K562 (cell line): ENCODE results near the gene FDX2. TPM values are rescaled to one million over a fixed set of nuclear protein-coding genes. Genes with fewer than 3 reads are reported as not detected.
A peak's percentile ranks its signal among the peaks of the same experiment; 100 is the strongest.

Experiments used
- CTBP1 ChIP-seq: fragments of 450-650 bp; IDR thresholded peaks from 2 replicates; pipeline ENCODE4 v1.6.1; 2016; ENCODE audit warnings: borderline replicate concordance
- DIDO1 ChIP-seq: fragments of 450-650 bp; IDR thresholded peaks from 2 replicates; pipeline ENCODE4 v1.6.1; 2016; ENCODE audit warnings: low read depth, missing biosample characterization, missing genetic modification characterization
- KLF13 ChIP-seq: fragments of 450-650 bp; IDR thresholded peaks from 2 replicates; pipeline ENCODE4 v1.6.1; 2016; ENCODE audit warnings: missing genetic modification characterization, low read depth, mild to moderate bottlenecking, missing compliant biosample characterization, moderate library complexity, borderline replicate concordance
- MTA1 ChIP-seq: fragments of 450-650 bp; IDR thresholded peaks from 2 replicates; pipeline ENCODE4 v1.6.1; 2017; ENCODE audit warnings: borderline replicate concordance
- PCBP2 ChIP-seq: fragments of 200-400 bp; formaldehyde crosslinking; IDR thresholded peaks from 2 replicates; pipeline ENCODE4 v1.6.1; 2018; ENCODE audit warnings: low read length, low read depth, mild to moderate bottlenecking, moderate library complexity; ENCODE audit not compliant: poor library complexity, severe bottlenecking
- POLR2AphosphoS5 ChIP-seq: IDR thresholded peaks from 2 replicates; pipeline ENCODE4 v1.6.1; 2011; ENCODE audit warnings: mild to moderate bottlenecking, low read depth, low read length, moderate library complexity; ENCODE audit not compliant: control insufficient read depth, insufficient read depth
- XRCC5 ChIP-seq: fragments of 200-400 bp; formaldehyde crosslinking; IDR thresholded peaks from 2 replicates; pipeline ENCODE4 v1.6.1; 2017; ENCODE audit warnings: low read depth, mild to moderate bottlenecking, low read length
- ZNF511 ChIP-seq: sonication (generic); formaldehyde crosslinking; IDR thresholded peaks from 2 replicates; pipeline ENCODE4 v1.8.0; 2022; ENCODE audit warnings: mild to moderate bottlenecking, missing genetic modification reagents
- ZNF707 ChIP-seq: fragments of 250-450 bp; sonication (Bioruptor Pico); conservative IDR thresholded peaks from 2 replicates; pipeline ENCODE4 v1.8.0; 2022; ENCODE audit warnings: inconsistent platforms, mild to moderate bottlenecking, moderate library complexity
- polyA plus RNA-seq, 8 experiments: library from polyadenylated mRNA; depleted of rRNA in 4 of 8; stranded (reverse) in 5 of 8; unstranded in 3 of 8; fragments of >200 nt; fragmentation: Nextera tagmentation in 2 of 8; fragmentation: Illumina TruSeq in 1 of 8; extraction: Ambion mirVana in 2 of 8; extraction: Trizol in 1 of 8; gene quantifications; 2 replicates each; pipeline versions ENCODE4 v1.2.1 to v1.2.3, GENCODE V29; 2011 to 2014; ENCODE audit warnings: inconsistent platforms in 1 of 8, missing spikeins in 1 of 8
- total RNA-seq, 7 experiments: library from RNA; depleted of rRNA in 6 of 7; stranded (reverse); fragments of >200 nt in 6 of 7; fragmentation: Illumina TruSeq in 2 of 7; extraction: Trizol in 2 of 7; gene quantifications; 2 replicates each; pipeline versions ENCODE4 v1.2.1 to v1.2.3, GENCODE V29; 2011 to 2021; ENCODE audit warnings: low replicate concordance in 1 of 7
- TF ChIP-seq, protein P1 (sequence below), 2 experiments: fragments of 450-650 bp; formaldehyde crosslinking in 1 of 2; IDR thresholded peaks; 2 replicates each; pipeline versions ENCODE4 v1.4.0 to v1.6.1; 2014 to 2020; ENCODE audit warnings: mild to moderate bottlenecking in 2 of 2, borderline replicate concordance in 1 of 2, low read depth in 1 of 2
- TF ChIP-seq, protein P2 (sequence below): sonication (generic); formaldehyde crosslinking; IDR thresholded peaks from 2 replicates; pipeline ENCODE4 v1.8.1; 2023; ENCODE audit warnings: missing genetic modification reagents, mild to moderate bottlenecking, borderline replicate concordance

The FDX2 gene
- total and polyA plus RNA-seq, 9 of the 15 experiments (the other 6 are each of a cell fraction or from before 2014, with no cell fraction given), result 2.5 to 49.8 (median 29.7) TPM

DNA sequence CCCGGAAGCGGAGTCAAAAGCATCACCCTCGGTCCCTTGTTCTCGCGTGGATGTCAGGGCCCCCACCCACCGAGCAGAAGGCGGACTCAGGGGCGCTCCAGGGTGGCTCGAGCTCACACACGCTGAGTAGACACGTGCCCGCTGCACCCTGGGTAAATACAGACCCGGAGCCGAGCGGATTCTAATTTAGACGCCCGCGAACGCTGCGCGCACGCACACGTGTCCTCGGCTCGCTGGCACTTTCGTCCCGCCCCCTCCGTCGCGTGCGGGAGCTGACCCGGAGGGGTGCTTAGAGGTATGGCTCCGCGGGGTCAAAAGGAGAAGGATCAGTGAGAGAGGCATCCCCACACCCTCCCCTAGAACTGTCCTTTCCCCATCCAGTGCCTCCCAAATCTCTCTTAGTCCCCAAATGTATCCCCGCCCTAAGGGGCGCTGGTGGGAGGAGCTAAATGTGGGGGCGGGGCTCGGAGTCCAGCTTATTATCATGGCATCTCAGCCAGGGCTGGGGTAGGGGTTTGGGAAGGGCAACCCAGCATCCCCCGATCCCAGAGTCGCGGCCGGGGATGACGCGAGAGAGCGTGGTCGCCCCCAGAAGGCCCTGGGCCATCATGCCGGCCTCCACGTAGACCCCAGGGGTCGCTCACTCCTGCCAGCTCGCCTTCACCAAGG lies 26.5 kb downstream of the FDX2 start (continued):
- TF ChIP-seq, protein P1, sequence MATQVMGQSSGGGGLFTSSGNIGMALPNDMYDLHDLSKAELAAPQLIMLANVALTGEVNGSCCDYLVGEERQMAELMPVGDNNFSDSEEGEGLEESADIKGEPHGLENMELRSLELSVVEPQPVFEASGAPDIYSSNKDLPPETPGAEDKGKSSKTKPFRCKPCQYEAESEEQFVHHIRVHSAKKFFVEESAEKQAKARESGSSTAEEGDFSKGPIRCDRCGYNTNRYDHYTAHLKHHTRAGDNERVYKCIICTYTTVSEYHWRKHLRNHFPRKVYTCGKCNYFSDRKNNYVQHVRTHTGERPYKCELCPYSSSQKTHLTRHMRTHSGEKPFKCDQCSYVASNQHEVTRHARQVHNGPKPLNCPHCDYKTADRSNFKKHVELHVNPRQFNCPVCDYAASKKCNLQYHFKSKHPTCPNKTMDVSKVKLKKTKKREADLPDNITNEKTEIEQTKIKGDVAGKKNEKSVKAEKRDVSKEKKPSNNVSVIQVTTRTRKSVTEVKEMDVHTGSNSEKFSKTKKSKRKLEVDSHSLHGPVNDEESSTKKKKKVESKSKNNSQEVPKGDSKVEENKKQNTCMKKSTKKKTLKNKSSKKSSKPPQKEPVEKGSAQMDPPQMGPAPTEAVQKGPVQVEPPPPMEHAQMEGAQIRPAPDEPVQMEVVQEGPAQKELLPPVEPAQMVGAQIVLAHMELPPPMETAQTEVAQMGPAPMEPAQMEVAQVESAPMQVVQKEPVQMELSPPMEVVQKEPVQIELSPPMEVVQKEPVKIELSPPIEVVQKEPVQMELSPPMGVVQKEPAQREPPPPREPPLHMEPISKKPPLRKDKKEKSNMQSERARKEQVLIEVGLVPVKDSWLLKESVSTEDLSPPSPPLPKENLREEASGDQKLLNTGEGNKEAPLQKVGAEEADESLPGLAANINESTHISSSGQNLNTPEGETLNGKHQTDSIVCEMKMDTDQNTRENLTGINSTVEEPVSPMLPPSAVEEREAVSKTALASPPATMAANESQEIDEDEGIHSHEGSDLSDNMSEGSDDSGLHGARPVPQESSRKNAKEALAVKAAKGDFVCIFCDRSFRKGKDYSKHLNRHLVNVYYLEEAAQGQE (IDR thresholded peaks at IDR 0.05; ENCODE audit: borderline replicate concordance), result peak; percentile 33; the same call in 1 of the 2 replicates
- TF ChIP-seq, protein P1 (CRISPR knock-in tag; IDR thresholded peaks at IDR 0.05; ENCODE audit: low read depth), result no peak
- TF ChIP-seq ZNF707 (no peak), KLF13 (tag) (peak; percentile 86), DIDO1 (tag) (0 out of 2 replicates have a peak, but pooled peaks have one; percentile 49), ZNF511 (CRISPR knock-in tag) (peak; percentile 64; the same call in 1 of the 2 replicates), MTA1 (peak; percentile 68; the same call in 1 of the 2 replicates), CTBP1 (no peak), XRCC5 (peak; percentile 25; the same call in 1 of the 2 replicates), PCBP2 (no peak), POLR2AphosphoS5 (peak; percentile 61)
- TF ChIP-seq, protein P2, sequence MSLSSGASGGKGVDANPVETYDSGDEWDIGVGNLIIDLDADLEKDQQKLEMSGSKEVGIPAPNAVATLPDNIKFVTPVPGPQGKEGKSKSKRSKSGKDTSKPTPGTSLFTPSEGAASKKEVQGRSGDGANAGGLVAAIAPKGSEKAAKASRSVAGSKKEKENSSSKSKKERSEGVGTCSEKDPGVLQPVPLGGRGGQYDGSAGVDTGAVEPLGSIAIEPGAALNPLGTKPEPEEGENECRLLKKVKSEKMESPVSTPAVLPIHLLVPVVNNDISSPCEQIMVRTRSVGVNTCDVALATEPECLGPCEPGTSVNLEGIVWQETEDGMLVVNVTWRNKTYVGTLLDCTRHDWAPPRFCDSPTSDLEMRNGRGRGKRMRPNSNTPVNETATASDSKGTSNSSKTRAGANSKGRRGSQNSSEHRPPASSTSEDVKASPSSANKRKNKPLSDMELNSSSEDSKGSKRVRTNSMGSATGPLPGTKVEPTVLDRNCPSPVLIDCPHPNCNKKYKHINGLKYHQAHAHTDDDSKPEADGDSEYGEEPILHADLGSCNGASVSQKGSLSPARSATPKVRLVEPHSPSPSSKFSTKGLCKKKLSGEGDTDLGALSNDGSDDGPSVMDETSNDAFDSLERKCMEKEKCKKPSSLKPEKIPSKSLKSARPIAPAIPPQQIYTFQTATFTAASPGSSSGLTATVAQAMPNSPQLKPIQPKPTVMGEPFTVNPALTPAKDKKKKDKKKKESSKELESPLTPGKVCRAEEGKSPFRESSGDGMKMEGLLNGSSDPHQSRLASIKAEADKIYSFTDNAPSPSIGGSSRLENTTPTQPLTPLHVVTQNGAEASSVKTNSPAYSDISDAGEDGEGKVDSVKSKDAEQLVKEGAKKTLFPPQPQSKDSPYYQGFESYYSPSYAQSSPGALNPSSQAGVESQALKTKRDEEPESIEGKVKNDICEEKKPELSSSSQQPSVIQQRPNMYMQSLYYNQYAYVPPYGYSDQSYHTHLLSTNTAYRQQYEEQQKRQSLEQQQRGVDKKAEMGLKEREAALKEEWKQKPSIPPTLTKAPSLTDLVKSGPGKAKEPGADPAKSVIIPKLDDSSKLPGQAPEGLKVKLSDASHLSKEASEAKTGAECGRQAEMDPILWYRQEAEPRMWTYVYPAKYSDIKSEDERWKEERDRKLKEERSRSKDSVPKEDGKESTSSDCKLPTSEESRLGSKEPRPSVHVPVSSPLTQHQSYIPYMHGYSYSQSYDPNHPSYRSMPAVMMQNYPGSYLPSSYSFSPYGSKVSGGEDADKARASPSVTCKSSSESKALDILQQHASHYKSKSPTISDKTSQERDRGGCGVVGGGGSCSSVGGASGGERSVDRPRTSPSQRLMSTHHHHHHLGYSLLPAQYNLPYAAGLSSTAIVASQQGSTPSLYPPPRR (CRISPR knock-in tag), result no peak
